OCI-LY3 (cell line): ENCODE results near the gene ZFP62.

Experiments
- EZH2phosphoT487 ChIP-seq: fragments of 200-600 bp; shearing (Covaris generic); IDR thresholded peaks from 2 replicates; pipeline ENCODE4 v1.6.1; 2018; ENCODE audit warnings: antibody characterized with exemption, mixed run types, low read depth
- TF ChIP-seq, protein P1 (sequence below): fragments of 200-600, 300-600 bp; sonication (generic); IDR thresholded peaks from 2 replicates; pipeline ENCODE4 v1.5.1; 2014; ENCODE audit warnings: antibody characterized with exemption, low read length, low read depth

- TF ChIP-seq, protein P1, sequence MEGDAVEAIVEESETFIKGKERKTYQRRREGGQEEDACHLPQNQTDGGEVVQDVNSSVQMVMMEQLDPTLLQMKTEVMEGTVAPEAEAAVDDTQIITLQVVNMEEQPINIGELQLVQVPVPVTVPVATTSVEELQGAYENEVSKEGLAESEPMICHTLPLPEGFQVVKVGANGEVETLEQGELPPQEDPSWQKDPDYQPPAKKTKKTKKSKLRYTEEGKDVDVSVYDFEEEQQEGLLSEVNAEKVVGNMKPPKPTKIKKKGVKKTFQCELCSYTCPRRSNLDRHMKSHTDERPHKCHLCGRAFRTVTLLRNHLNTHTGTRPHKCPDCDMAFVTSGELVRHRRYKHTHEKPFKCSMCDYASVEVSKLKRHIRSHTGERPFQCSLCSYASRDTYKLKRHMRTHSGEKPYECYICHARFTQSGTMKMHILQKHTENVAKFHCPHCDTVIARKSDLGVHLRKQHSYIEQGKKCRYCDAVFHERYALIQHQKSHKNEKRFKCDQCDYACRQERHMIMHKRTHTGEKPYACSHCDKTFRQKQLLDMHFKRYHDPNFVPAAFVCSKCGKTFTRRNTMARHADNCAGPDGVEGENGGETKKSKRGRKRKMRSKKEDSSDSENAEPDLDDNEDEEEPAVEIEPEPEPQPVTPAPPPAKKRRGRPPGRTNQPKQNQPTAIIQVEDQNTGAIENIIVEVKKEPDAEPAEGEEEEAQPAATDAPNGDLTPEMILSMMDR = no peak
- TF ChIP-seq EZH2phosphoT487 = no peak
These were observed 42.3 kb downstream of the ZFP62 start for GRCh38 chr5:180818677-180819341.
